Left ventricle myocardium inferior (tissue), 1 donor: ENCODE results near the gene NSD1. TPM values are rescaled to one million over a fixed set of nuclear protein-coding genes. Genes with fewer than 3 reads are reported as not detected.

Experiments
- DNase-seq: peaks from one replicate; pipeline ENCODE4 v3.0.0-alpha.2; 2020
- H3K27ac ChIP-seq: fragments of 200-600 bp; replicated peaks from 2 replicates; pipeline ENCODE4 v1.8.0; 2021
- H3K27me3 ChIP-seq: fragments of 200-600 bp; 2 replicates; pipeline ENCODE4 v1.8.0; 2021; ENCODE audit warnings: low read depth
- H3K36me3 ChIP-seq: fragments of 200-600 bp; 2 replicates; pipeline ENCODE4 v1.8.0; 2021
- H3K4me1 ChIP-seq: fragments of 200-600 bp; 2 replicates; pipeline ENCODE4 v1.8.0; 2021
- H3K4me3 ChIP-seq: fragments of 200-600 bp; 2 replicates; pipeline ENCODE4 v1.8.0; 2021; ENCODE audit warnings: mild to moderate bottlenecking, moderate library complexity
- H3K9me3 ChIP-seq: fragments of 200-600 bp; replicated peaks from 2 replicates; pipeline ENCODE4 v1.8.0; 2021
- CTCF ChIP-seq: fragments of 200-600 bp; IDR thresholded peaks from 2 replicates; pipeline ENCODE4 v1.8.0; 2021; ENCODE audit warnings: antibody characterized with exemption, mild to moderate bottlenecking, borderline replicate concordance
- intact Hi-C: fragments of 100-400 bp; cut with micrococcal nuclease; formaldehyde crosslinking; loops from one replicate; pipeline ENCODE4 v1.11.0; 2022
- total RNA-seq: library from RNA; stranded (reverse); fragmentation: NEBNext Ultra II Directional; extraction: Animal tissue kit (Norgen Biotek cat#: 25700); gene quantifications from one replicate; pipeline ENCODE4 v1.2.1, GENCODE V29; 2021
- donor health status: DM: no; HTN: yes; CAD: no; lungs with severe emphysema.

Gene NSD1
- total RNA-seq, 1 donor from 2014 or later, result 40.8 TPM

- intact Hi-C loops, result no loop called here
- Histone ChIP-seq H3K4me1 (peaks cover 8% of the 10 kb centered on the region), H3K27ac (peak overlapping the region; percentile 33), H3K27me3 (no peaks in the 10 kb centered on the region), H3K4me3 (no peak overlapping the region), H3K36me3 (no peaks in the 10 kb centered on the region), H3K9me3 (no peaks in the 10 kb centered on the region)
- DNase-seq, result no peak
- TF ChIP-seq CTCF, result no peak
Measured at GRCh38 chr5:177128551-177128981, 5.0 kb upstream of the NSD1 start.

GRCh38 chr5:177130211-177131018 is 3.2 kb upstream of the NSD1 start:
- Histone ChIP-seq H3K4me1 (peaks cover 25% of the 10 kb centered on the region), H3K27ac (no peak overlapping the region), H3K4me3 (no peak overlapping the region), H3K27me3 (no peaks in the 10 kb centered on the region), H3K9me3 (no peaks in the 10 kb centered on the region), H3K36me3 (peaks cover 4% of the 10 kb centered on the region)
- intact Hi-C loops, result no loop called here
- no peak for DNase-seq
- TF ChIP-seq CTCF, result no peak

- Histone ChIP-seq H3K27me3 (no peaks in the 10 kb centered on the region), H3K9me3 (no peaks in the 10 kb centered on the region), H3K27ac (no peak overlapping the region), H3K4me3 (no peak overlapping the region), H3K36me3 (peaks cover 10% of the 10 kb centered on the region), H3K4me1 (peaks cover 31% of the 10 kb centered on the region)
- intact Hi-C loops, result no loop called here
- no peak for TF ChIP-seq CTCF
- DNase-seq, result no peak
Measured at GRCh38 chr5:177131019-177131320, 2.6 kb upstream of the NSD1 start.

GRCh38 chr5:177131352-177132135 is 2.0 kb upstream of the NSD1 start:
- no peaks in the 10 kb centered on the region for H3K27me3 ChIP-seq
- H3K9me3 ChIP-seq, result no peaks in the 10 kb centered on the region
- TF ChIP-seq CTCF, result no peak
- peak; percentile 21 for DNase-seq
- intact Hi-C loops, result no loop called here
- peak overlapping the region; percentile 94 for H3K27ac ChIP-seq
- H3K4me3 ChIP-seq, result peak overlapping the region; percentile 74
- H3K36me3 ChIP-seq, result peaks cover 14% of the 10 kb centered on the region
- peaks cover 37% of the 10 kb centered on the region for H3K4me1 ChIP-seq

- intact Hi-C loops, result no loop called here
- Histone ChIP-seq H3K27ac (peak overlapping the region; percentile 94), H3K9me3 (no peaks in the 10 kb centered on the region), H3K4me3 (peak overlapping the region; percentile 74), H3K4me1 (peaks cover 45% of the 10 kb centered on the region), H3K36me3 (peaks cover 21% of the 10 kb centered on the region), H3K27me3 (no peaks in the 10 kb centered on the region)
- no peak for TF ChIP-seq CTCF
- peak; percentile 26 for DNase-seq
Measured at GRCh38 chr5:177132136-177133095, 1.2 kb upstream of the NSD1 start.
